HG02870 (cell line): ENCODE results near the gene HBQ1.
"Not testable (repeated sequence)": the region's sequence is repeated elsewhere in the genome, so short reads cannot be mapped to it uniquely, and the experiment has no call there.

Source experiments
- ATAC-seq: cut with Tn5 transposase; IDR thresholded peaks from one replicate; pipeline ENCODE4 v1.9.1; 2021; ENCODE audit warnings: mild to moderate bottlenecking, moderate library complexity; ENCODE audit not compliant: unreplicated experiment

The HBQ1 gene

DNA sequence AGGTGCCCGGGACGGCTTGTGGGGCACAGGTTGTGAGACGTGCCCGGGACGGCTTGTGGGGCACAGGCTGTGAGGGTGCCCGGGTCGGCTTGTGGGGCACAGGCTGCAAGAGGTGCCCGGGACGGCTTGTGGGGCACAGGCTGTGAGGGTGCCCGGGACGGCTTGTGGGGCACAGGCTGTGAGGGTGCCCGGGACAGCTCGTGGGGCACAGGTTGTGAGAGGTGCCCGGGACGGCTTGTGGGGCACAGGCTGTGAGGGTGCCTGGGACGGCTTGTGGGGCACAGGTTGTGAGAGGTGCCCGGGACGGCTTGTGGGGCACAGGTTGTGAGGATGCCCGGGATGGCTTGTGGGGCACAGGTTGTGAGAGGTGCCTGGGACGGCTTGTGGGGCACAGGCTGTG is 20.0 kb upstream of the HBQ1 start:
- ATAC-seq, result not testable (repeated sequence)

- no peak for ATAC-seq
Observed at GRCh38 chr16:160691-161190, 19.5 kb upstream of the HBQ1 start.

GRCh38 chr16:162271-162991 is 17.8 kb upstream of the HBQ1 start:
- no peak for ATAC-seq

GRCh38 chr16:163139-163538 is 17.1 kb upstream of the HBQ1 start:
- ATAC-seq, result not testable (repeated sequence)

DNA sequence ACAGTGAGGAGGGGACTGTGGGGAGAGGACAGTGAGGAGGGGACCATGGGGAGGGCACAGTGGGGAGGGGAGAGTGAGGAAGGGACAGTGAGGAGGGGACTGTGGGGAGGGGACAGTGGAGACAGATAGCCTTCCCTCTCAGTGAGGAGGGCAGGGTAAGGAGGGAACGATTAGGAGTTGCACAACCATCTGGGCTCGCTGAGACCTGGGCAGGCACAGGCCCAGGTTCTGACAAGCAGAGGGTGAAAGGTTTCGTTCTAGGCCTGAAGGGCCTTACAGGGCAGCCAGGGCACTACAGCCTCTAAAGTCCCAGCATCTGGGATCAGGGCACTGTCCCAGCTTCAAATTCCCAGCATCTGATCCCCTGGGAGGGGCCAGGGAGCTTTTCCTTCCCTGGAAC is 16.6 kb upstream of the HBQ1 start:
- not testable (repeated sequence) for ATAC-seq

DNA sequence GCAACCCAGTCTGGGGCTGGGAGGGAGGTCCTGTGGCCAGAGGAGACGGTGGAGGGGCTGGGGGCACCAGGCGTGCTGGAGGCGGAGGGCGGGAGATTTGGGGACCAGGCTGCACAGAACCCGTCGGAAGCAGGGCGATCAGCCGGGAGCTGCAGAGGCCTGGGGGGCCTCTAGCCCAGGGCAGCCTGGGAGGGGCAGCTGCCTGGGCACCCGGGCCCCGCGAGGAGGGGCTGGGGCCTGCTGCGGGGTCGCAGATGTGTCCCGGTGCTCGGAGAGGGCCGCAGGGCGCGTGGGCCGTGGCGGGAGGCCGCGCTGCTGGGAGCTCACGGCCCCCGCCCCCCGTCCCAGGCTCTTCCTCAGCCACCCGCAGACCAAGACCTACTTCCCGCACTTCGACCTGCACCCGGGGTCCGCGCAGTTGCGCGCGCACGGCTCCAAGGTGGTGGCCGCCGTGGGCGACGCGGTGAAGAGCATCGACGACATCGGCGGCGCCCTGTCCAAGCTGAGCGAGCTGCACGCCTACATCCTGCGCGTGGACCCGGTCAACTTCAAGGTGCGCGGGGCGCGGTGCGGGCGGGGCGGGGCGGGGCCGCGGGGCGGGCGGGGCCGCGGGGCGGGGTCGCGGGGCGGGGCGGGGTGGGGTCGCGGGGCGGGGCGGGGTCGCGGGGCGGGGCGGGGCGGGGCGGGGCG is 16.0 kb upstream of the HBQ1 start:
- not testable (repeated sequence) for ATAC-seq

- ATAC-seq, result no peak
Observed at GRCh38 chr16:164827-165538, 15.3 kb upstream of the HBQ1 start.

GRCh38 chr16:165539-166374 is 14.5 kb upstream of the HBQ1 start, which contains the start of gene HBM:
HBM (plus strand) TSS chr16:165978; CDS start chr16:165998, 20 bp downstream.
- ATAC-seq, result no peak

DNA sequence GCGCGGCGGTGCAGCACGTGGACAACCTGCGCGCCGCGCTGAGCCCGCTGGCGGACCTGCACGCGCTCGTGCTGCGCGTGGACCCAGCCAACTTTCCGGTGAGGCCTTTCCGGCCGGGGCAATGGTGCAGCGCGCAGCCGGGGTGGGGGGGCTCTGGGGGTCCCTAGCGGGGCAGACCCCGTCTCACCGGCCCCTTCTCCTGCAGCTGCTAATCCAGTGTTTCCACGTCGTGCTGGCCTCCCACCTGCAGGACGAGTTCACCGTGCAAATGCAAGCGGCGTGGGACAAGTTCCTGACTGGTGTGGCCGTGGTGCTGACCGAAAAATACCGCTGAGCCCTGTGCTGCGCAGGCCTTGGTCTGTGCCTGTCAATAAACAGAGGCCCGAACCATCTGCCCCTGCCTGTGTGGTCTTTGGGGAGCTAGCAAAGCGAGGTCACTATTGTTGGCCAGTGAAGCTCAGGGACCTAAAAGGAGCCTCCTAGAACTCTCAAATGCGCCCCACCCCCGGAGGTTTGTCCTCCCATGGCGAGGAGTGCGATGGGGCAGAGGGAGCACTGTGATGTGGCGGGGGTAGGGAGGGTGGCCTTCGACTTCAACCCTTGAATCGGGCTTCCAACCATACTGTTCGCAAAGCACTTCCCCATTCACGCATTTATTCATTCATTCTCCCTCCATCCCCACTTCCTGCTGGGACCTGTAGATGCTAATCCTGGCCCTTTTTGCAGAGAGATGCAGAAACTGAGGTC is 13.7 kb upstream of the HBQ1 start:
- ATAC-seq, result no peak

DNA sequence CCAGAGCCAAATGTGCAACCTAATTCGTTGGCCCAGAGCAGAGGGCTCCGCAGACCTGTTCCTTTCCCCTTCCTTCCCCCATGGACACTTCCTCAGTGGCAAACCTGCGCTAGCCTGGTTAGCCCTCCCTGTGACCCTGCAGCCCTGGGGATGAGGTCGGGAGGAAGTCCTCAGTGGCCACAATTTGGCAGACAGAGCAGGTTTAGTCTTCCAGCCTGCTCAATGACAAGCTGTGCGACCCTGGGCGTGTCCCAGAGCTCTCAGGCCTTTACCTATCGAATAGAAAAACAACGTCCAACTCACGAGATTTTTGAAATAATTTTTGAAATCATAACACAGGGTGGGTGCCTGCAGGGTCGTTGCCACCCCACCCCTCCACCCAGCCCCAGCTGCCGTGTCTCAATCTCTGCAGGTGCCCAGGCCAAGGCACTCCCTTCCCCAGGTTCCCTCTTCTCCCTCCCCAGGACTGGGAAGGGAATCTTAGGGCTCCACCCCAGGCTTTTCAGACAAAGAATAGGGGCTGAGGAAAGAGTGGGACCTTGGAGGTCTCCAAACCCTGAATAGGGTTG is 13.1 kb upstream of the HBQ1 start:
- ATAC-seq, result no peak

DNA sequence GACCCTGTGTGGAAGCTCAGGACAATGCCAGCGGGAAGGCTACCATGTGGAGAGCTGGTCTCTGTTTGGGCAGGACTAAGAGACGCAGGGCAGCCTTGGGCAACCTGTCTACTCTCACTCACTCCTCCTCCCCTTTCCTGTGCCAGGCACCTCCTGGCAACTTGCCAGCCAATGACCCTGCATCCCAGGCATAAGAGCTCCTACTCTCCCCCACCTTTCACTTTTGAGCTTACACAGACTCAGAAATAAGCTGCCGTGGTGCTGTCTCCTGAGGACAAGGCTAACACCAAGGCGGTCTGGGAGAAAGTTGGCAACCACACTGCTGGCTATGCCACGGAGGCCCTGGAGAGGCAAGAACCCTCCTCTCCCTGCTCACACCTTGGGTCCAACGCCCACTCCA is 11.8 kb upstream of the HBQ1 start:
- no peak for ATAC-seq

DNA sequence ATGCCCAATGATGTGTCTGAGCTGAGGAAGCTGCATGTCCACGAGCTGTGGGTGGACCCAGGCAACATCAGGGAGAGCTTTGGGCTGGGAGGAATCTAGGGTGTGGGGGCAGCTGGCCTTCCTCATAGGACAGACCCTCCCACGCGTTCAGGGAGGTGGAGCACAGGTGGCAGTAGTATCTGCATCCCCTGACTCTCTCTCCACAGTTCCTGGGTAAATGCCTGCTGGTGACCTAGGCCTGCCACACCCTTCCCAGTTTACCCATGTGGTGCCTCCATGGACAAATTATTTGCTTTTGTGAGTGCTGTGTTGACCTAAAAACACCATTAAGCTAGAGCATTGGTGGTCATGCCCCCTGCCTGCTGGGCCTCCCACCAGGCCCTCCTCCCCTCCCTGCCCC is 11.2 kb upstream of the HBQ1 start:
- no peak for ATAC-seq

GRCh38 chr16:170088-170507 is 10.2 kb upstream of the HBQ1 start:
- not testable (repeated sequence) for ATAC-seq

DNA sequence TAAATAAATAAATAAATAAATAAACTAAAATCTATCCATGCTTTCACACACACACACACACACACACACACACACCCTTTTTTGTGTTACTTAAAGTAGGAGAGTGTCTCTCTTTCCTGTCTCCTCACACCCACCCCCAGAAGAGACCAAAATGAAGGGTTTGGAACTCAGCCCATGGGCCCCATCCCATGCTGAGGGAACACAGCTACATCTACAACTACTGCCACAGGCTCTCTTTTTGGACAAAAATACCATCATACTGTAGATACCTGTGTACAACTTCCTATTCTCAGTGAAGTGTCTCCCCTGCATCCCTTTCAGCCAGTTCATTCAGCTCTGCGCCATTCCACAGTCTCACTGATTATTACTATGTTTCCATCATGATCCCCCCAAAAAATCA is 9.5 kb upstream of the HBQ1 start:
- no peak for ATAC-seq

DNA sequence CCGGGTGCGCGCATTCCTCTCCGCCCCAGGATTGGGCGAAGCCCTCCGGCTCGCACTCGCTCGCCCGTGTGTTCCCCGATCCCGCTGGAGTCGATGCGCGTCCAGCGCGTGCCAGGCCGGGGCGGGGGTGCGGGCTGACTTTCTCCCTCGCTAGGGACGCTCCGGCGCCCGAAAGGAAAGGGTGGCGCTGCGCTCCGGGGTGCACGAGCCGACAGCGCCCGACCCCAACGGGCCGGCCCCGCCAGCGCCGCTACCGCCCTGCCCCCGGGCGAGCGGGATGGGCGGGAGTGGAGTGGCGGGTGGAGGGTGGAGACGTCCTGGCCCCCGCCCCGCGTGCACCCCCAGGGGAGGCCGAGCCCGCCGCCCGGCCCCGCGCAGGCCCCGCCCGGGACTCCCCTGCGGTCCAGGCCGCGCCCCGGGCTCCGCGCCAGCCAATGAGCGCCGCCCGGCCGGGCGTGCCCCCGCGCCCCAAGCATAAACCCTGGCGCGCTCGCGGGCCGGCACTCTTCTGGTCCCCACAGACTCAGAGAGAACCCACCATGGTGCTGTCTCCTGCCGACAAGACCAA is 7.8 kb upstream of the HBQ1 start, which contains the start of gene HBA2:
Gene HBA2, plus strand, starts transcription at position 503 of the 568 bp plus-strand sequence. Its CDS starts 37 bp downstream, at position 540.
- not testable (repeated sequence) for ATAC-seq

GRCh38 chr16:173211-173854 is 6.9 kb upstream of the HBQ1 start:
- ATAC-seq, result not testable (repeated sequence)

- ATAC-seq, result not testable (repeated sequence)
Observed at GRCh38 chr16:173928-174769, 6.1 kb upstream of the HBQ1 start.
